HepG2 (cell line): ENCODE results near the gene BIRC6. TPM values are rescaled to one million over a fixed set of nuclear protein-coding genes. Genes with fewer than 3 reads are reported as not detected.
A peak's percentile ranks its signal among the peaks of the same experiment; 100 is the strongest.
"Not testable (repeated sequence)": the region's sequence is repeated elsewhere in the genome, so short reads cannot be mapped to it uniquely, and the experiment has no call there.

Experiments used
- CHD4 ChIP-seq: fragments of 200-600 bp; sonication (generic); IDR thresholded peaks from 2 replicates; pipeline ENCODE4 v1.7.0; 2017; ENCODE audit warnings: mild to moderate bottlenecking, low read length, borderline replicate concordance
- KDM2A ChIP-seq: sonication (generic); formaldehyde crosslinking; IDR thresholded peaks from 2 replicates; pipeline ENCODE4 v1.4.0; 2020; ENCODE audit warnings: low read depth, missing genetic modification reagents, borderline replicate concordance
- KDM3A ChIP-seq: IDR thresholded peaks from 2 replicates; pipeline ENCODE4 v1.6.1; 2018; ENCODE audit warnings: low read depth, missing compliant biosample characterization
- KLF11 ChIP-seq: IDR thresholded peaks from 2 replicates; pipeline ENCODE4 v1.6.1; 2016; ENCODE audit warnings: missing compliant biosample characterization
- MAZ ChIP-seq, 2 experiments: sonication (generic) in 1 of 2; formaldehyde crosslinking in 1 of 2; IDR thresholded peaks; 2 replicates each; pipeline versions ENCODE4 v1.5.0 to v1.6.1; 2012 to 2020; ENCODE audit warnings: low read depth in 2 of 2, mild to moderate bottlenecking in 2 of 2, borderline replicate concordance in 1 of 2, improper control_type of control experiment in 1 of 2, low read length in 1 of 2, missing genetic modification reagents in 1 of 2, moderate library complexity in 1 of 2
- NFKBIZ ChIP-seq: IDR thresholded peaks from 2 replicates; pipeline ENCODE4 v1.6.1; 2018; ENCODE audit warnings: missing genetic modification reagents, missing compliant biosample characterization
- PHF21A ChIP-seq: sonication (generic); formaldehyde crosslinking; IDR thresholded peaks from 2 replicates; pipeline ENCODE4 v1.5.0; 2020; ENCODE audit warnings: mild to moderate bottlenecking, missing genetic modification reagents
- POLR2G ChIP-seq: fragments of 200-400 bp; formaldehyde crosslinking; IDR thresholded peaks from 2 replicates; pipeline ENCODE4 v1.6.1; 2018; ENCODE audit warnings: mild to moderate bottlenecking, low read depth, low read length, moderate library complexity
- SALL1 ChIP-seq: sonication (generic); formaldehyde crosslinking; IDR thresholded peaks from 2 replicates; pipeline ENCODE4 v1.8.0; 2022; ENCODE audit warnings: mild to moderate bottlenecking, missing genetic modification reagents
- SALL2 ChIP-seq: sonication (generic); formaldehyde crosslinking; IDR thresholded peaks from 2 replicates; pipeline ENCODE4 v1.8.1; 2023; ENCODE audit warnings: mild to moderate bottlenecking, missing genetic modification reagents, inconsistent platforms
- SAP130 ChIP-seq: IDR thresholded peaks from 2 replicates; pipeline ENCODE4 v1.6.1; 2016; ENCODE audit warnings: low read depth
- SMYD3 ChIP-seq: sonication (generic); formaldehyde crosslinking; IDR thresholded peaks from 2 replicates; pipeline ENCODE4 v1.8.1; 2023; ENCODE audit warnings: mild to moderate bottlenecking, missing genetic modification reagents
- THAP11 ChIP-seq: IDR thresholded peaks from 2 replicates; pipeline ENCODE4 v1.6.1; 2016; ENCODE audit warnings: missing biosample characterization, missing genetic modification reagents
- ZBTB25 ChIP-seq: IDR thresholded peaks from 2 replicates; pipeline ENCODE4 v1.6.1; 2018; ENCODE audit warnings: missing genetic modification reagents
- ZNF232 ChIP-seq: sonication (generic); formaldehyde crosslinking; IDR thresholded peaks from 2 replicates; pipeline ENCODE4 v1.4.0; 2020; ENCODE audit warnings: missing genetic modification reagents, borderline replicate concordance
- ZNF317 ChIP-seq: sonication (generic); formaldehyde crosslinking; IDR thresholded peaks from 2 replicates; pipeline ENCODE4 v1.5.0; 2020; ENCODE audit warnings: mild to moderate bottlenecking, missing genetic modification reagents
- ZNF335 ChIP-seq: sonication (generic); formaldehyde crosslinking; IDR thresholded peaks from 2 replicates; pipeline ENCODE4 v1.4.0; 2020; ENCODE audit warnings: missing genetic modification reagents
- polyA plus RNA-seq, 8 experiments: library from polyadenylated mRNA; depleted of rRNA in 3 of 8; stranded (reverse) in 7 of 8; unstranded in 1 of 8; fragments of >200 nt; fragmentation: Illumina TruSeq in 4 of 8; extraction: Trizol in 4 of 8; gene quantifications; 2 replicates each; pipeline versions ENCODE4 v1.2.1 to v1.2.3, GENCODE V29; 2011 to 2016; ENCODE audit warnings: low read depth in 4 of 8, missing spikeins in 1 of 8, mixed read lengths in 1 of 8; ENCODE audit not compliant: insufficient read depth in 1 of 8
- total RNA-seq, 5 experiments: library from RNA; depleted of rRNA; stranded (reverse); fragments of >200 nt; fragmentation: Illumina TruSeq; extraction: Trizol; gene quantifications; 2 replicates each; pipeline ENCODE4 v1.2.3, GENCODE V29; 2016; ENCODE audit warnings: low read depth in 1 of 5
- TF ChIP-seq, protein P1 (sequence below): IDR thresholded peaks from 2 replicates; pipeline ENCODE4 v1.6.1; 2016; ENCODE audit warnings: missing genetic modification reagents, missing compliant biosample characterization
- TF ChIP-seq, protein P2 (sequence below): IDR thresholded peaks from 2 replicates; pipeline ENCODE4 v1.6.1; 2012; ENCODE audit warnings: inconsistent platforms
- TF ChIP-seq, protein P3 (sequence below): IDR thresholded peaks from 2 replicates; pipeline ENCODE4 v1.4.0; 2020; ENCODE audit warnings: mild to moderate bottlenecking, missing genetic modification reagents
- TF ChIP-seq, protein P4 (sequence below): sonication (generic); formaldehyde crosslinking; IDR thresholded peaks from 2 replicates; pipeline ENCODE4 v1.4.0; 2020; ENCODE audit warnings: missing genetic modification reagents

BIRC6 gene
- total and polyA plus RNA-seq, 2 of the 13 experiments (the other 11 are each of a cell fraction or from before 2014, with no cell fraction given) = 65.6 to 120 TPM

DNA sequence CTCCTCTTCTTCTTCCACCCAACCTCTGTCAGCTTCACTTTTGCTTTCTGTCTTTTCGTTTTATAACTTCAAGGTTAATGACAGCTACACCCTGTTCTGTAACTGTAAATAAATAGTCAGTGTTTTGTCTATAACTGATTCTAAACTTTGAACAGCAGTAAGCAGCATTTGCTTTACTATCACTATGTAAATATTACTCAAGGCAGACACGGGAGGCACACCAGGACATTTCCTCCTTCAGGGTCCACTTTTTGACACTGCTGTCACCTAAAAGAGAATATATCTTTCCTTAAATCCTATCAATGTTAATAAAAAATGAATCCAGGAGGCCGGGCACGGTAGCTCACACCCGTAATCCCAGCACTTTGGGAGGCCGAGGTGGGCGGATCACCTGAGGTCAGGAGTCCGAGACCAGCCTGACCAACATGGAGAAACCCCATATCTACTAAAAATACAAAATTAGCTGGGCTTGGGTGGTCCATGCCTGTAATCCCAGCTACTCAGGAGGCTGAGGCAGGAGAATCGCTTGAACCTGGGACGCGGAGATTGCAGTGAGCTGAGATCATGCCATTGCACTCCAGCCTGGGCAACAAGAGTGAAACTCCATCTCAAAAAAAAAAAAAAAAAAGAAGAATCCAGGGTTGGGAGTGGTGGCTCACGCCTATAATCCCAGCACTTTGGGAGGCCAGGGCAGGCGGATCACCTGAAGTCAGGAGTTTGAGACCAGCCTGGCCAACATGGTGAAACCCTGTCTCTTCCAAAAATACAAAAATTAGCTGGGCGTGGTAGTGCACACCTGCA, 27.4 kb upstream of the BIRC6 start (continued):
- TF ChIP-seq ZBTB25 (CRISPR knock-in tag) (peak; percentile 92; the same call in 1 of the 2 replicates), ZNF232 (CRISPR knock-in tag) (0 out of 2 replicates have a peak, but pooled peaks have one; percentile 15), THAP11 (CRISPR knock-in tag) (peak; percentile 63), POLR2G (peak; percentile 44), CHD4 (peak; percentile 35; the same call in 1 of the 2 replicates), NFKBIZ (CRISPR knock-in tag) (peak; percentile 86; the same call in 1 of the 2 replicates), KLF11 (0 out of 2 replicates have a peak, but pooled peaks have one; percentile 28), PHF21A (peak; percentile 83), KDM3A (CRISPR knock-in tag) (peak; percentile 17; the same call in 1 of the 2 replicates), ZNF317 (CRISPR knock-in tag) (peak; percentile 57; the same call in 1 of the 2 replicates), SAP130 (CRISPR knock-in tag) (peak; percentile 93), ZNF335 (CRISPR knock-in tag) (peak; percentile 73; the same call in 1 of the 2 replicates), SALL1 (CRISPR knock-in tag) (peak; percentile 68), SMYD3 (CRISPR knock-in tag) (peak; percentile 41; the same call in 1 of the 2 replicates), SALL2 (peak; percentile 87), MAZ (CRISPR knock-in tag; IDR thresholded peaks at IDR 0.05; ENCODE audit: low read depth) (0 out of 2 replicates have a peak, but pooled peaks have one; percentile 24), KDM2A (0 out of 2 replicates have a peak, but pooled peaks have one; percentile 52)
- TF ChIP-seq, protein P1, sequence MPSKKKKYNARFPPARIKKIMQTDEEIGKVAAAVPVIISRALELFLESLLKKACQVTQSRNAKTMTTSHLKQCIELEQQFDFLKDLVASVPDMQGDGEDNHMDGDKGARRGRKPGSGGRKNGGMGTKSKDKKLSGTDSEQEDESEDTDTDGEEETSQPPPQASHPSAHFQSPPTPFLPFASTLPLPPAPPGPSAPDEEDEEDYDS (CRISPR knock-in tag) = peak; percentile 60; the same call in 1 of the 2 replicates
- TF ChIP-seq, protein P2, sequence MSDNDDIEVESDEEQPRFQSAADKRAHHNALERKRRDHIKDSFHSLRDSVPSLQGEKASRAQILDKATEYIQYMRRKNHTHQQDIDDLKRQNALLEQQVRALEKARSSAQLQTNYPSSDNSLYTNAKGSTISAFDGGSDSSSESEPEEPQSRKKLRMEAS = peak; percentile 51; the same call in 1 of the 2 replicates
- TF ChIP-seq, protein P3, sequence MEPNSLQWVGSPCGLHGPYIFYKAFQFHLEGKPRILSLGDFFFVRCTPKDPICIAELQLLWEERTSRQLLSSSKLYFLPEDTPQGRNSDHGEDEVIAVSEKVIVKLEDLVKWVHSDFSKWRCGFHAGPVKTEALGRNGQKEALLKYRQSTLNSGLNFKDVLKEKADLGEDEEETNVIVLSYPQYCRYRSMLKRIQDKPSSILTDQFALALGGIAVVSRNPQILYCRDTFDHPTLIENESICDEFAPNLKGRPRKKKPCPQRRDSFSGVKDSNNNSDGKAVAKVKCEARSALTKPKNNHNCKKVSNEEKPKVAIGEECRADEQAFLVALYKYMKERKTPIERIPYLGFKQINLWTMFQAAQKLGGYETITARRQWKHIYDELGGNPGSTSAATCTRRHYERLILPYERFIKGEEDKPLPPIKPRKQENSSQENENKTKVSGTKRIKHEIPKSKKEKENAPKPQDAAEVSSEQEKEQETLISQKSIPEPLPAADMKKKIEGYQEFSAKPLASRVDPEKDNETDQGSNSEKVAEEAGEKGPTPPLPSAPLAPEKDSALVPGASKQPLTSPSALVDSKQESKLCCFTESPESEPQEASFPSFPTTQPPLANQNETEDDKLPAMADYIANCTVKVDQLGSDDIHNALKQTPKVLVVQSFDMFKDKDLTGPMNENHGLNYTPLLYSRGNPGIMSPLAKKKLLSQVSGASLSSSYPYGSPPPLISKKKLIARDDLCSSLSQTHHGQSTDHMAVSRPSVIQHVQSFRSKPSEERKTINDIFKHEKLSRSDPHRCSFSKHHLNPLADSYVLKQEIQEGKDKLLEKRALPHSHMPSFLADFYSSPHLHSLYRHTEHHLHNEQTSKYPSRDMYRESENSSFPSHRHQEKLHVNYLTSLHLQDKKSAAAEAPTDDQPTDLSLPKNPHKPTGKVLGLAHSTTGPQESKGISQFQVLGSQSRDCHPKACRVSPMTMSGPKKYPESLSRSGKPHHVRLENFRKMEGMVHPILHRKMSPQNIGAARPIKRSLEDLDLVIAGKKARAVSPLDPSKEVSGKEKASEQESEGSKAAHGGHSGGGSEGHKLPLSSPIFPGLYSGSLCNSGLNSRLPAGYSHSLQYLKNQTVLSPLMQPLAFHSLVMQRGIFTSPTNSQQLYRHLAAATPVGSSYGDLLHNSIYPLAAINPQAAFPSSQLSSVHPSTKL (CRISPR knock-in tag) = peak; percentile 97
- TF ChIP-seq, protein P4, sequence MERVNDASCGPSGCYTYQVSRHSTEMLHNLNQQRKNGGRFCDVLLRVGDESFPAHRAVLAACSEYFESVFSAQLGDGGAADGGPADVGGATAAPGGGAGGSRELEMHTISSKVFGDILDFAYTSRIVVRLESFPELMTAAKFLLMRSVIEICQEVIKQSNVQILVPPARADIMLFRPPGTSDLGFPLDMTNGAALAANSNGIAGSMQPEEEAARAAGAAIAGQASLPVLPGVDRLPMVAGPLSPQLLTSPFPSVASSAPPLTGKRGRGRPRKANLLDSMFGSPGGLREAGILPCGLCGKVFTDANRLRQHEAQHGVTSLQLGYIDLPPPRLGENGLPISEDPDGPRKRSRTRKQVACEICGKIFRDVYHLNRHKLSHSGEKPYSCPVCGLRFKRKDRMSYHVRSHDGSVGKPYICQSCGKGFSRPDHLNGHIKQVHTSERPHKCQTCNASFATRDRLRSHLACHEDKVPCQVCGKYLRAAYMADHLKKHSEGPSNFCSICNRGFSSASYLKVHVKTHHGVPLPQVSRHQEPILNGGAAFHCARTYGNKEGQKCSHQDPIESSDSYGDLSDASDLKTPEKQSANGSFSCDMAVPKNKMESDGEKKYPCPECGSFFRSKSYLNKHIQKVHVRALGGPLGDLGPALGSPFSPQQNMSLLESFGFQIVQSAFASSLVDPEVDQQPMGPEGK (CRISPR knock-in tag) = peak; percentile 45; the same call in 1 of the 2 replicates
- TF ChIP-seq MAZ (IDR thresholded peaks at IDR 0.05; ENCODE audit: borderline replicate concordance, low read depth, low read length) = not testable (repeated sequence)
